GM15510 (cell line): ENCODE data around the gene KIR3DL1.

Experiments
- POLR2A ChIP-seq: IDR thresholded peaks from 3 replicates; pipeline ENCODE4 v1.6.1; 2011; ENCODE audit warnings: borderline replicate concordance; ENCODE audit not compliant: insufficient read length; ENCODE audit errors: extremely low read depth

Gene KIR3DL1

DNA sequence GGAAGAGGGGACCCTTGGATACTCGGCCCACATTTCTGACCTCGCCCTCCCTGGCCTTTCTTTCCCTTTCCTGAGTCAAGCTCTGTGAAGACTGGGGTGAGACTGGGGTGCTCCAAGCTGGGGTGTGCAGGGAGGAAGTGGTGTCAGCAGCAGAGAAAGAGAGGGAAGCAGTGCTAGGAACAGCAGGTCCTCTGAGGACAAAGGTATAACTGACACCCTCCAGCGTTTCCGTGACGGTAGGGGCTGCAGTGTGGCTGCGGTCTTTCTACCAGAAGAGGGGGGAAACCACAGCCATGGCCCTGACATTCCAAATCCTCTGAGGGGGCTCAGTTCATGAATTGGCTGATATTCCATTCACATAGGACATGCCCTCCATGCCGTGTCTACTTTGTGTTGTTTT, 35.1 kb downstream of the KIR3DL1 start:
- TF ChIP-seq POLR2A, result no peak

DNA sequence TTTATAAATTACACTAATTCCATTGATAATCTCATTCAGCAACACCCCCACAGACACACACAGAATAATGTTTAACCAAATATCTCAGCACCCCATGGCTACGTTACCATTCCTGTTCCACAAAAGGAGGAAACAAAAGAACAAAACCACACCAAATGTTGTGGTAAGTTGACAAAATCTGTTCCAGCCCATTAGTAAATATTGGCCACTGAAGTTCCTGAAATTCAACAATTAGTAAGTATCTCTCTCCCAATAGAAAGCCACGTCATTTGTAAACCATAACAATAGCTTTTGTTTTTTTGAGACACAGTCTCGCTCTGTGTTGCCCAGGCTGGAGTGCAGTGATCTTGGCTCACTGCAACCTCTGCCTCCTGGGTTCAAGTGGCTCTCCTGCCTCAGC, 55.4 kb downstream of the KIR3DL1 start:
- no peak for TF ChIP-seq POLR2A

DNA sequence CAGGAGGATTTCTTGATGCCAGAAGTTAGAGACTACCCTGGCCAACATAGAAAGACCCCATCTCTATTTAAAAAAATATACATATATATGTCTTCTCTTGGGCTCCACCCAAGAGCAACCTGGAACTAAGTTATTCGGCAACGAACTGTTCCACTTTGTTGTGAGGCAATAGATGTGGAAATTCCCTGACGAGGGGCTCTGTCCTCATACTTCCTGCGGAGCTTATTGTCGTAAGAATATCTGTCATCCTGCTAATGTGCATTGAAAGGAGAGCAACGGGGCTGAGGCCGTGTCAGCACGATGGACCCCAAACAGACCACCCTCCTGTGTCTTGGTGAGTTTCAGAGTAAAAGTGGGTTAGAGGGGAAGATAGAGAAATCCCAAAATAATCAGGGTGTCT, 57.7 kb downstream of the KIR3DL1 start, which contains the start of gene FCAR:
FCAR (plus strand) TSS at position 246 of the 400 bp plus-strand sequence; CDS start at position 301, 55 bp downstream.
- no peak for TF ChIP-seq POLR2A

DNA sequence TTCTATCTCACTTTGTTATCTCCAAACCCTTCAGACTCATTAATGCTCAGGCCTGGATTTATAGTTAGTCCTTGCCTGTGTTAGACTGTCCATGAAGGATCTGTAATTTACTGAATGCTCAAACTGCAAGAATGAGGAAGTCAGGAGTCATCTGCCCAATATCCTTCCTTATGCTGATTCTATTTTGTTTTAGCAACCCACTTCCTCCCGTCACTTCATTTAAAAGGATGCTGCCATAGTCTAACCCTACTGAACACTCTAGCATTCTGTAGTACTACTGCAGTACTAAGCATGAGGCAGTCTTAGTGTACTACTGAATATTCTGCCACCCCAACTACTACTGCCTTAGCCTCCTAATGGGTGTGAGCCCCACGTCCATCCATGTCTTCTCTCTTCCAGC, 59.2 kb downstream of the KIR3DL1 start:
- TF ChIP-seq POLR2A, result no peak

DNA sequence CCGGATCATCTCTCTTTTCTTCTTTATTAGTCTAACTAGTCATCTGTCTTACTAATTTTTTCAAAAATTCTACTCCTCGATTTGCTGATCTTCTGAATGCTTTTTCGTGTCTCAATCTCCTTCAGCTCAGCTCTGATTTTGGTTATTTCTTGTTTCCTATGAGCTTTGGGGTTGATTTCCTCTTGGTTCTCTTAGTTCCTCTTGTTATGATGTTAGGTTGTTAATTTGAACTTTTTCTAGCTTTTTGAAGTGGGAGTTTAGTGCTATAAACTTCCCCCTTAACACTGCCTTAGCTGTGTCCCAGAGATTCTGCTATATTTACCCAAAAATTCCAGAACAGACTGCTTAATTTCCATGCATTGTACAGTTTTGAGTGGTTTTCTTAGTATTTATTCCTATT, 61.2 kb downstream of the KIR3DL1 start:
- TF ChIP-seq POLR2A, result no peak
